DMS53 (cell line): ENCODE measurements around the gene ACSBG1.

Source experiments
- DNase-seq: peaks from one replicate; lab custom pipeline; 2025; lab: John Stamatoyannopoulos, UW

Gene ACSBG1

GRCh38 chr15:78234515-78235040 is at the start of gene ACSBG1:
ACSBG1 (minus strand) TSS chr15:78234565; CDS start chr15:78234501, 64 bp downstream.
- DNase-seq: no peak

- no peak for DNase-seq
These were observed 48.0 kb upstream of the ACSBG1 start for GRCh38 chr15:78282324-78282723.

GRCh38 chr15:78280319-78281072 is 46.1 kb upstream of the ACSBG1 start:
- DNase-seq: no peak

- no peak for DNase-seq
These were observed 41.9 kb upstream of the ACSBG1 start for GRCh38 chr15:78276064-78276943.

GRCh38 chr15:78274994-78275393 is 40.6 kb upstream of the ACSBG1 start:
- no peak for DNase-seq

- DNase-seq: no peak
These were observed 38.4 kb upstream of the ACSBG1 start for GRCh38 chr15:78272776-78273175.

GRCh38 chr15:78272316-78272715 is 38.0 kb upstream of the ACSBG1 start:
- DNase-seq: no peak

GRCh38 chr15:78266806-78267205 is 32.4 kb upstream of the ACSBG1 start:
- DNase-seq: no peak

- peak; percentile 26 for DNase-seq
These were observed 31.9 kb upstream of the ACSBG1 start for GRCh38 chr15:78266229-78266628.

GRCh38 chr15:78265752-78266224 is 31.4 kb upstream of the ACSBG1 start:
- DNase-seq: peak; percentile 28

GRCh38 chr15:78265137-78265460 is 30.7 kb upstream of the ACSBG1 start:
- DNase-seq: peak; percentile 38

GRCh38 chr15:78264304-78265136 is 30.2 kb upstream of the ACSBG1 start, which contains the start of gene DNAJA4:
DNAJA4 (plus strand) TSS chr15:78264562; CDS start chr15:78264764, 202 bp downstream.
- DNase-seq: peak; percentile 86

- no peak for DNase-seq
These were observed 29.5 kb upstream of the ACSBG1 start for GRCh38 chr15:78263907-78264303.

GRCh38 chr15:78263351-78263781 is 29.0 kb upstream of the ACSBG1 start:
- peak; percentile 23 for DNase-seq

GRCh38 chr15:78261062-78261461 is 26.7 kb upstream of the ACSBG1 start:
- no peak for DNase-seq

- no peak for DNase-seq
These were observed 26.1 kb upstream of the ACSBG1 start for GRCh38 chr15:78260489-78260888.

- no peak for DNase-seq
These were observed 24.9 kb upstream of the ACSBG1 start for GRCh38 chr15:78259232-78259631.

GRCh38 chr15:78257681-78258080 is 23.3 kb upstream of the ACSBG1 start:
- DNase-seq: no peak

- DNase-seq: no peak
These were observed 21.7 kb upstream of the ACSBG1 start for GRCh38 chr15:78256044-78256437.

GRCh38 chr15:78255421-78256043 is 21.2 kb upstream of the ACSBG1 start:
- DNase-seq: no peak

- no peak for DNase-seq
These were observed 16.8 kb upstream of the ACSBG1 start for GRCh38 chr15:78251136-78251535.
